Left colon (tissue), 2 donors: Measurements from ENCODE around the gene TMUB2. TPM values are rescaled to one million over a fixed set of nuclear protein-coding genes. Genes with fewer than 3 reads are reported as not detected.

Experiments used
- ATAC-seq: fragments of 200-7000 bp; cut with Tn5 transposase; one replicate; pipeline ENCODE4 v1.9.1; 2020; ENCODE audit warnings: mild to moderate bottlenecking, moderate library complexity
- DNase-seq, 2 donors: peaks; one replicate each; pipeline ENCODE4 v3.0.0-alpha.2; 2020
- intact Hi-C, 2 donors: fragments of 100-400 bp; cut with DNase I in 1 of 2; cut with micrococcal nuclease in 1 of 2; formaldehyde crosslinking; loops; one replicate each; pipeline versions ENCODE4 v1.11.2 to v1.14.0; 2022; cut with DNase I, micrococcal nuclease
- total RNA-seq, 2 donors: library from RNA; stranded (reverse); fragmentation: NEBNext Ultra II Directional; extraction: Animal tissue kit (Norgen Biotek cat#: 25700); gene quantifications; one replicate each; pipeline ENCODE4 v1.2.1, GENCODE V29; 2021
- donor health status: DM: no; HTN: no; CAD: no.
- donor health status: DM: yes; HTN: yes; CAD: no.

TMUB2 gene
- total RNA-seq, 2 donors from 2014 or later = 44.8 to 51.8 TPM

GRCh38 chr17:44174427-44174826 lies 12.3 kb upstream of the TMUB2 start:
- DNase-seq (no peak), ATAC-seq (no peak)
- intact Hi-C loops = no loop called here

- no peak for ATAC-seq
These were observed 10.5 kb upstream of the TMUB2 start for GRCh38 chr17:44176257-44176656.

GRCh38 chr17:44176671-44177501 lies 9.9 kb upstream of the TMUB2 start:
- no peak for DNase-seq
- intact Hi-C loops = no loop called here
- no peak for ATAC-seq

More at GRCh38 chr17:44176257-44176656, 10.5 kb upstream of the TMUB2 start:
- intact Hi-C loops = no loop called here
- DNase-seq = no peak

- no peak for ATAC-seq
These were observed 9.1 kb upstream of the TMUB2 start for GRCh38 chr17:44177640-44178039.

GRCh38 chr17:44178133-44178532 lies 8.6 kb upstream of the TMUB2 start:
- no peak for ATAC-seq

More at GRCh38 chr17:44177640-44178039, 9.1 kb upstream of the TMUB2 start:
- DNase-seq = no peak
- intact Hi-C loops = no loop called here

GRCh38 chr17:44183024-44183423 lies 3.7 kb upstream of the TMUB2 start:
- ATAC-seq = no peak
- DNase-seq = no peak
- intact Hi-C loops = no loop called here

More at GRCh38 chr17:44178133-44178532, 8.6 kb upstream of the TMUB2 start:
- intact Hi-C loops = no loop called here
- DNase-seq = no peak

- DNase-seq (no peak), ATAC-seq (no peak)
- intact Hi-C loops = no loop called here
These were observed 2.5 kb upstream of the TMUB2 start for GRCh38 chr17:44184212-44184810.

GRCh38 chr17:44187131-44187899 lies 543 bp downstream of the TMUB2 start:
- no peak for DNase-seq
- peak; percentile 64 for ATAC-seq
- intact Hi-C loops = no loop called here

- intact Hi-C loops = no loop called here
- ATAC-seq (no peak), DNase-seq (no peak)
These were observed 2.0 kb downstream of the TMUB2 start for GRCh38 chr17:44188576-44189403.

- no peak for ATAC-seq
- intact Hi-C loops = no loop called here
These were observed 3.7 kb downstream of the TMUB2 start for GRCh38 chr17:44190481-44190880.

GRCh38 chr17:44191369-44191768 lies 4.6 kb downstream of the TMUB2 start:
- intact Hi-C loops = no loop called here
- DNase-seq (no peak), ATAC-seq (no peak)

More at GRCh38 chr17:44190481-44190880, 3.7 kb downstream of the TMUB2 start:
- DNase-seq = no peak

- intact Hi-C loops = no loop called here
These were observed 5.2 kb downstream of the TMUB2 start for GRCh38 chr17:44191941-44192496.

GRCh38 chr17:44192750-44193149 lies 6.0 kb downstream of the TMUB2 start:
- peak; percentile 10 for ATAC-seq
- DNase-seq = no peak
- intact Hi-C loops = no loop called here

More at GRCh38 chr17:44191941-44192496, 5.2 kb downstream of the TMUB2 start:
- ATAC-seq (peak; percentile 84), DNase-seq (peak; percentile 55 to 67)

GRCh38 chr17:44193326-44194084 lies 6.7 kb downstream of the TMUB2 start:
- intact Hi-C loops = no loop called here
- no peak for ATAC-seq
- DNase-seq = no peak

GRCh38 chr17:44197107-44197506 lies 10.3 kb downstream of the TMUB2 start:
- ATAC-seq = no peak
- intact Hi-C loops = no loop called here
- DNase-seq = no peak

GRCh38 chr17:44197980-44198720 lies 11.4 kb downstream of the TMUB2 start:
- intact Hi-C loops = no loop called here
- ATAC-seq = peak; percentile 9
- peak; percentile 44 to 63 for DNase-seq
